Thoracic aorta (tissue), 2 donors: ENCODE measurements around the gene FIGNL1. TPM values are rescaled to one million over a fixed set of nuclear protein-coding genes. Genes with fewer than 3 reads are reported as not detected.

ENCODE experiments used
- ATAC-seq: fragments of 150-250 bp; one replicate; pipeline ENCODE4 v1.8.0; 2017; ENCODE audit warnings: low read depth; ENCODE audit not compliant: insufficient number of reproducible peaks, low FRiP score
- DNase-seq: peaks from one replicate; pipeline ENCODE4 v3.0.0-alpha.2; 2020; ENCODE audit warnings: low spot score
- H3K27ac ChIP-seq, 2 donors: fragments of 200-600 bp; sonication (generic); 1 replicate in 1 of 2; 2 replicates in 1 of 2; pipeline ENCODE4 v1.5.1; 2016; ENCODE audit warnings: mild to moderate bottlenecking in 2 of 2, moderate library complexity in 2 of 2
- H3K27me3 ChIP-seq: fragments of 200-600 bp; sonication (generic); replicated peaks from 2 replicates; pipeline ENCODE4 v1.6.0; 2016; ENCODE audit warnings: mild to moderate bottlenecking; ENCODE audit not compliant: insufficient read depth
- H3K36me3 ChIP-seq: fragments of 200-600 bp; sonication (generic); one replicate; pipeline ENCODE4 v1.5.1; 2016
- H3K4me1 ChIP-seq, 2 donors: fragments of 200-600 bp; sonication (generic); 1 replicate in 1 of 2; 2 replicates in 1 of 2; pipeline versions ENCODE4 v1.5.1 to v1.6.0; 2016; ENCODE audit warnings: low read depth in 2 of 2, mild to moderate bottlenecking in 1 of 2; ENCODE audit not compliant: control insufficient read depth in 1 of 2
- H3K4me3 ChIP-seq: fragments of 200-600 bp; sonication (generic); 2 replicates; pipeline ENCODE4 v1.5.1; 2016; ENCODE audit warnings: mild to moderate bottlenecking
- H3K9me3 ChIP-seq: fragments of 200-600 bp; sonication (generic); 2 replicates; pipeline ENCODE4 v1.5.1; 2016
- CTCF ChIP-seq: fragments of 200-600 bp; sonication (generic); IDR thresholded peaks from one replicate; pipeline ENCODE4 v1.5.1; 2019; ENCODE audit warnings: antibody characterized with exemption
- total RNA-seq, 2 donors: library from RNA; depleted of rRNA; stranded (reverse); fragments of >200 nt; gene quantifications; one replicate each; pipeline versions ENCODE4 v1.1.0 to v1.2.3, GENCODE V29; 2016

FIGNL1 gene
- total RNA-seq, 2 donors from 2014 or later, result 2.7 to 4.7 TPM

- Histone ChIP-seq H3K27ac (no peak overlapping the region), H3K4me1 (peaks cover 0 to 4% of the 10 kb centered on the region in 2 donors), H3K4me3 (no peak overlapping the region), H3K9me3 (no peaks in the 10 kb centered on the region), H3K36me3 (no peaks in the 10 kb centered on the region), H3K27me3 (no peaks in the 10 kb centered on the region)
- ATAC-seq (no peak), DNase-seq (no peak)
- no peak for TF ChIP-seq CTCF
Observed at GRCh38 chr7:50471970-50472369, 21.8 kb upstream of the FIGNL1 start.

DNA sequence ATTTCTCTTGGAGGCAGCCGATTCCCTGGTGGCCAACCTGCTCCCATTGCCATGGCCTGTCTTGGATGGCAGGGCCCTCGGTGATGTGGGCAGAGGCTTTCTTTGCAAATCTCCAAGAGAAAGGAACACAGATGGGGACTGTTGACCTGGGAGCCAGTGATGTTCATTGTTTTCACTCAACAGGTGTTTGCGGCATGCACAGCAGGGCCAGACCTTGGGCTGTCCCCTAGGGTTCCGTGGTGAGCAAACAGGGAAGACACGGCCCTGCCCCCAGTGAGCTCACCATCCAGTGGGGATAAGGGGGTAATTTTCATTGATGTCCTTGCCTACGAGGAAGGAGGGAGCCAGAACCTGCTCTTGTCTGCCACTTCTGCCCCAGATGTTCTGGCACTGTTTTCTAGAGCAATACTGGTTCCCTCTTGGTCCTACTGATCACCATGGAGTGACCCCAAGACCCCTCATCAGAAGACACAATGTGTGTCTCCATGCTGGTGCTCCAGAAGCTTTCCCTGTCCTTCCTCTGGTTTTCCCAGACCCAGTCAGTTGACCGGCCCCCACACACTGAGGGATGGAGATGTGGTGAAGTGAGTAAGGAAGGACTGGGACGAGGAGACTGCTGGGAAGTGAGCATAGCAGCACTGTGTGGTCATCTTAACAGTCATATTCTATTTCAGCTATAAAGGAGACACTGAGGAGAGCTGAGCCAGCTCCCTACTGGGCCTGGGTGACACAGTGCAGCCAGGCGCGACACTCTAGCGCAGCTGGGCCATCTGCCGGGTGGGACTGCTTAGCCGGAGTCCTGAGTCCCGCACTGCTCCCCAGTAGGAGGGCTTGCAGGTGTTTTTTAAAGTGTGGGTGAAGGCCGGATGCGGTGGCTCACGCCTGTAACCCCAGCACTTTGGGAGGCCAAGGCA, 20.4 kb upstream of the FIGNL1 start:
- ATAC-seq (no peak), DNase-seq (no peak)
- peaks cover 0 to 4% of the 10 kb centered on the region in 2 donors for H3K4me1 ChIP-seq
- no peaks in the 10 kb centered on the region for H3K9me3 ChIP-seq
- no peak overlapping the region for H3K4me3 ChIP-seq
- H3K27ac ChIP-seq, result no peak overlapping the region
- no peak for TF ChIP-seq CTCF
- no peaks in the 10 kb centered on the region for H3K27me3 ChIP-seq
- no peaks in the 10 kb centered on the region for H3K36me3 ChIP-seq

DNA sequence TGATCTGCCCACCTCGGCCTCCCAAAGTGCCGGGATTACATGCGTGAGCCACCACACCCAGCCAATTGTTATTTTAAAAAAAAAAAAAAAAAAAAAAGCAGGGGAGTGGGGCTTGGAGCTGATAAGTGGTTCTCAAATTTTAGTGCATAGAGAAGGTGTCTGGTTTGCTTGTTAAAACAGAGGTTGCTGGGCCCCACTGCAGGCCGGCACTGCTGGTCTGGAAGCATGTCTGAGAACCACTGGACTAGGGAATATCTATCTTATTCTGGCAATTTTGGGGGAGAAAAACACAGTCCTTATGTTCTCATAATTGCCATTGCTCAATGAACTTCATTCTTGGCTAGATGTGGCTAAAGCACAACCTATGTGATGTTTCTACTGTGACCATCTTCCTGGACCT, 19.0 kb upstream of the FIGNL1 start:
- Histone ChIP-seq H3K9me3 (no peaks in the 10 kb centered on the region), H3K27me3 (no peaks in the 10 kb centered on the region), H3K36me3 (no peaks in the 10 kb centered on the region), H3K27ac (no peak overlapping the region), H3K4me1 (peaks cover 0 to 4% of the 10 kb centered on the region in 2 donors), H3K4me3 (no peak overlapping the region)
- no peak for ATAC-seq
- no peak for TF ChIP-seq CTCF
- no peak for DNase-seq

- Histone ChIP-seq H3K9me3 (no peaks in the 10 kb centered on the region), H3K36me3 (no peaks in the 10 kb centered on the region), H3K4me1 (peaks cover 0 to 4% of the 10 kb centered on the region in 2 donors), H3K27me3 (no peaks in the 10 kb centered on the region), H3K27ac (no peak overlapping the region), H3K4me3 (peak overlapping the region; percentile 45)
- DNase-seq (no peak), ATAC-seq (no peak)
- peak; percentile 87 for TF ChIP-seq CTCF
Observed at GRCh38 chr7:50467817-50468610, 17.9 kb upstream of the FIGNL1 start.
